HepG2 (cell line): Measurements from ENCODE around the gene PXDC1. TPM values are rescaled to one million over a fixed set of nuclear protein-coding genes. Genes with fewer than 3 reads are reported as not detected.

Source experiments
- AFF4 ChIP-seq: sonication (generic); formaldehyde crosslinking; IDR thresholded peaks from 2 replicates; pipeline ENCODE4 v1.4.0; 2020; ENCODE audit warnings: missing genetic modification reagents
- ARNTL ChIP-seq: sonication (generic); formaldehyde crosslinking; IDR thresholded peaks from 2 replicates; pipeline ENCODE4 v1.4.0; 2020; ENCODE audit warnings: mild to moderate bottlenecking, missing genetic modification reagents
- DDIT3 ChIP-seq: sonication (generic); formaldehyde crosslinking; IDR thresholded peaks from 2 replicates; pipeline ENCODE4 v1.4.0; 2020; ENCODE audit warnings: mild to moderate bottlenecking, missing genetic modification reagents
- GATAD2A ChIP-seq: IDR thresholded peaks from 2 replicates; pipeline ENCODE4 v1.6.1; 2016
- HES4 ChIP-seq: sonication (generic); formaldehyde crosslinking; IDR thresholded peaks from 2 replicates; pipeline ENCODE4 v1.9.0; 2021; ENCODE audit warnings: mild to moderate bottlenecking, missing genetic modification reagents, borderline replicate concordance
- MTF1 ChIP-seq: sonication (generic); formaldehyde crosslinking; IDR thresholded peaks from 2 replicates; pipeline ENCODE4 v1.5.0; 2020; ENCODE audit warnings: missing genetic modification reagents
- RARA ChIP-seq: IDR thresholded peaks from 2 replicates; pipeline ENCODE4 v1.6.1; 2016; ENCODE audit warnings: missing genetic modification reagents, missing compliant biosample characterization
- SAP130 ChIP-seq: IDR thresholded peaks from 2 replicates; pipeline ENCODE4 v1.6.1; 2016; ENCODE audit warnings: low read depth
- SOX13 ChIP-seq, 3 experiments: fragments of 450-650 bp in 1 of 3; sonication (generic) in 1 of 3; formaldehyde crosslinking in 1 of 3; IDR thresholded peaks in 2 of 3; conservative IDR thresholded peaks in 1 of 3; 2 replicates each; pipeline versions ENCODE4 v1.5.0 to v1.6.1; 2016 to 2020; ENCODE audit warnings: antibody characterized with exemption in 1 of 3, mild to moderate bottlenecking in 1 of 3, missing compliant biosample characterization in 1 of 3, missing genetic modification reagents in 1 of 3, moderate library complexity in 1 of 3
- SRF ChIP-seq: IDR thresholded peaks from 2 replicates; pipeline ENCODE4 v1.6.1; 2011; ENCODE audit warnings: mild to moderate bottlenecking, low read depth, low read length, moderate library complexity
- TARDBP ChIP-seq: sonication (generic); formaldehyde crosslinking; IDR thresholded peaks from 2 replicates; pipeline ENCODE4 v1.8.0; 2022; ENCODE audit warnings: mild to moderate bottlenecking, missing genetic modification reagents
- TFDP1 ChIP-seq: IDR thresholded peaks from 2 replicates; pipeline ENCODE4 v1.6.1; 2016; ENCODE audit warnings: missing compliant biosample characterization, missing genetic modification reagents, borderline replicate concordance
- ZNF234 ChIP-seq: sonication (generic); formaldehyde crosslinking; conservative IDR thresholded peaks from 2 replicates; pipeline ENCODE4 v1.5.1; 2020; ENCODE audit warnings: mild to moderate bottlenecking, missing genetic modification reagents
- ZNF501 ChIP-seq: sonication (generic); formaldehyde crosslinking; IDR thresholded peaks from 2 replicates; pipeline ENCODE4 v1.5.1; 2020; ENCODE audit warnings: mild to moderate bottlenecking, moderate library complexity, missing genetic modification reagents
- ZNF549 ChIP-seq: sonication (generic); formaldehyde crosslinking; IDR thresholded peaks from 2 replicates; pipeline ENCODE4 v1.5.0; 2020; ENCODE audit warnings: missing genetic modification reagents
- polyA plus RNA-seq, 8 experiments: library from polyadenylated mRNA; depleted of rRNA in 3 of 8; stranded (reverse) in 7 of 8; unstranded in 1 of 8; fragments of >200 nt; fragmentation: Illumina TruSeq in 4 of 8; extraction: Trizol in 4 of 8; gene quantifications; 2 replicates each; pipeline versions ENCODE4 v1.2.1 to v1.2.3, GENCODE V29; 2011 to 2016; ENCODE audit warnings: low read depth in 4 of 8, missing spikeins in 1 of 8, mixed read lengths in 1 of 8; ENCODE audit not compliant: insufficient read depth in 1 of 8
- total RNA-seq, 5 experiments: library from RNA; depleted of rRNA; stranded (reverse); fragments of >200 nt; fragmentation: Illumina TruSeq; extraction: Trizol; gene quantifications; 2 replicates each; pipeline ENCODE4 v1.2.3, GENCODE V29; 2016; ENCODE audit warnings: low read depth in 1 of 5
- TF ChIP-seq, protein P1 (sequence below): sonication (generic); formaldehyde crosslinking; IDR thresholded peaks from 2 replicates; pipeline ENCODE4 v1.4.0; 2020; ENCODE audit warnings: missing genetic modification reagents
- TF ChIP-seq, protein P2 (sequence below): sonication (generic); formaldehyde crosslinking; conservative IDR thresholded peaks from 2 replicates; pipeline ENCODE4 v1.4.0; 2020; ENCODE audit warnings: missing genetic modification reagents

Gene PXDC1
- total and polyA plus RNA-seq, 2 of the 13 experiments (the other 11 are each of a cell fraction or from before 2014, with no cell fraction given), result 32.4 to 34.7 TPM

GRCh38 chr6:3742426-3743344 lies 8.8 kb downstream of the PXDC1 start (continued):
- TF ChIP-seq, protein P1, sequence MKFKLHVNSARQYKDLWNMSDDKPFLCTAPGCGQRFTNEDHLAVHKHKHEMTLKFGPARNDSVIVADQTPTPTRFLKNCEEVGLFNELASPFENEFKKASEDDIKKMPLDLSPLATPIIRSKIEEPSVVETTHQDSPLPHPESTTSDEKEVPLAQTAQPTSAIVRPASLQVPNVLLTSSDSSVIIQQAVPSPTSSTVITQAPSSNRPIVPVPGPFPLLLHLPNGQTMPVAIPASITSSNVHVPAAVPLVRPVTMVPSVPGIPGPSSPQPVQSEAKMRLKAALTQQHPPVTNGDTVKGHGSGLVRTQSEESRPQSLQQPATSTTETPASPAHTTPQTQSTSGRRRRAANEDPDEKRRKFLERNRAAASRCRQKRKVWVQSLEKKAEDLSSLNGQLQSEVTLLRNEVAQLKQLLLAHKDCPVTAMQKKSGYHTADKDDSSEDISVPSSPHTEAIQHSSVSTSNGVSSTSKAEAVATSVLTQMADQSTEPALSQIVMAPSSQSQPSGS (CRISPR knock-in tag), result no peak
- TF ChIP-seq HES4 (CRISPR knock-in tag) (no peak), RARA (CRISPR knock-in tag) (peak; percentile 76), AFF4 (no peak), ZNF234 (CRISPR knock-in tag) (no peak), ZNF549 (CRISPR knock-in tag) (no peak), ARNTL (no peak), SAP130 (peak; percentile 88), SRF (no peak), DDIT3 (CRISPR knock-in tag) (no peak), TARDBP (CRISPR knock-in tag) (no peak), TFDP1 (CRISPR knock-in tag) (peak; percentile 42; the same call in 1 of the 2 replicates), ZNF501 (CRISPR knock-in tag) (peak; percentile 83), GATAD2A (CRISPR knock-in tag) (peak; percentile 68; the same call in 1 of the 2 replicates), MTF1 (no peak), SOX13 (IDR thresholded peaks at IDR 0.05) (no peak), SOX13 (CRISPR knock-in tag; conservative IDR thresholded peaks at IDR 0.05 in 1 of 2, IDR thresholded peaks at IDR 0.05 in 1 of 2) (peak in 1 of 2 experiments; percentile 55; a peak in 2 of 4 replicates)
- TF ChIP-seq, protein P2, sequence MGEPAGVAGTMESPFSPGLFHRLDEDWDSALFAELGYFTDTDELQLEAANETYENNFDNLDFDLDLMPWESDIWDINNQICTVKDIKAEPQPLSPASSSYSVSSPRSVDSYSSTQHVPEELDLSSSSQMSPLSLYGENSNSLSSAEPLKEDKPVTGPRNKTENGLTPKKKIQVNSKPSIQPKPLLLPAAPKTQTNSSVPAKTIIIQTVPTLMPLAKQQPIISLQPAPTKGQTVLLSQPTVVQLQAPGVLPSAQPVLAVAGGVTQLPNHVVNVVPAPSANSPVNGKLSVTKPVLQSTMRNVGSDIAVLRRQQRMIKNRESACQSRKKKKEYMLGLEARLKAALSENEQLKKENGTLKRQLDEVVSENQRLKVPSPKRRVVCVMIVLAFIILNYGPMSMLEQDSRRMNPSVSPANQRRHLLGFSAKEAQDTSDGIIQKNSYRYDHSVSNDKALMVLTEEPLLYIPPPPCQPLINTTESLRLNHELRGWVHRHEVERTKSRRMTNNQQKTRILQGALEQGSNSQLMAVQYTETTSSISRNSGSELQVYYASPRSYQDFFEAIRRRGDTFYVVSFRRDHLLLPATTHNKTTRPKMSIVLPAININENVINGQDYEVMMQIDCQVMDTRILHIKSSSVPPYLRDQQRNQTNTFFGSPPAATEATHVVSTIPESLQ (CRISPR knock-in tag), result no peak; the same call in 1 of the 2 replicates
